Kidney (tissue), 14 donors: Measurements from ENCODE around the gene CRISP1. TPM values are rescaled to one million over a fixed set of nuclear protein-coding genes. Genes with fewer than 3 reads are reported as not detected.

Experiments used
- DNase-seq, 5 donors: peaks; one replicate each; pipeline ENCODE4 v3.0.0-alpha.2; 2013 to 2020
- FAIRE-seq: peaks from 2 replicates; lab custom pipeline; 2012; peaks lifted over from hg19 to GRCh38; lab: Jason Lieb, UNC
- H3K27ac ChIP-seq, 2 donors: one replicate each; pipeline ENCODE4 v1.7.0; 2013; ENCODE audit warnings: low read depth in 2 of 2, low read length in 2 of 2, inconsistent platforms in 1 of 2
- H3K27me3 ChIP-seq: one replicate; pipeline ENCODE4 v1.7.1; 2013; ENCODE audit warnings: low read length, inconsistent platforms; ENCODE audit not compliant: control insufficient read depth, insufficient read depth
- H3K36me3 ChIP-seq, 3 donors: one replicate each; pipeline versions ENCODE4 v1.7.0 to v1.7.1; 2013; ENCODE audit warnings: low read length in 3 of 3, control low read depth in 1 of 3, inconsistent platforms in 1 of 3; ENCODE audit not compliant: insufficient read depth in 3 of 3, control insufficient read depth in 2 of 3
- H3K4me1 ChIP-seq, 3 donors: one replicate each; pipeline versions ENCODE4 v1.7.0 to v1.7.1; 2013; ENCODE audit warnings: low read length in 3 of 3, inconsistent platforms in 1 of 3, low read depth in 1 of 3; ENCODE audit not compliant: control insufficient read depth in 2 of 3, insufficient read depth in 2 of 3
- H3K4me3 ChIP-seq, 3 donors: one replicate each; pipeline versions ENCODE4 v1.7.0 to v1.8.1; 2013; ENCODE audit warnings: low read length in 3 of 3, control low read depth in 1 of 3, inconsistent platforms in 1 of 3
- H3K9ac ChIP-seq, 3 donors: one replicate each; pipeline versions ENCODE4 v1.7.0 to v1.7.1; 2013; ENCODE audit warnings: low read length in 3 of 3, control low read depth in 1 of 3, inconsistent platforms in 1 of 3
- H3K9me3 ChIP-seq, 3 donors: one replicate each; pipeline versions ENCODE4 v1.7.0 to v1.7.1; 2013; ENCODE audit warnings: low read length in 3 of 3, control low read depth in 1 of 3, inconsistent platforms in 1 of 3; ENCODE audit not compliant: control insufficient read depth in 2 of 3, insufficient read depth in 1 of 3
- CTCF ChIP-seq: IDR thresholded peaks from 3 replicates; pipeline ENCODE4 v1.5.1; 2012; ENCODE audit warnings: mild to moderate bottlenecking, moderate library complexity, borderline replicate concordance; ENCODE audit not compliant: insufficient read depth; ENCODE audit errors: extremely low read depth
- intact Hi-C: fragments of 100-400 bp; cut with DNase I; formaldehyde crosslinking; loops from one replicate; pipeline ENCODE4 v1.11.1; 2022
- polyA plus RNA-seq: library from polyadenylated mRNA; stranded (reverse); fragments of 350-450 nt; fragmentation: Illumina TruSeq; extraction: RNeasy Lipid Tissue Mini Kit (QIAGEN cat#74804); gene quantifications from one replicate; pipeline ENCODE4 v1.2.3, GENCODE V29; 2014; ENCODE audit warnings: low read depth, low replicate concordance; ENCODE audit not compliant: insufficient read depth
- total RNA-seq: library from RNA; stranded (reverse); fragmentation: NEBNext Ultra II Directional; extraction: Animal tissue kit (Norgen Biotek cat#: 25700); gene quantifications from one replicate; pipeline ENCODE4 v1.2.1, GENCODE V29; 2021
- donor health status: control.
- donor health status: control.
- donor health status: control.
- donor health status: control.
- donor health status: control.
- donor health status: DM: yes; HTN: yes; CAD: no.
- donor health status: Normal renal cell carcinoma (clear cell type).

The CRISP1 gene
- total and polyA plus RNA-seq, 2 donors from 2014 or later, result not detected

DNA sequence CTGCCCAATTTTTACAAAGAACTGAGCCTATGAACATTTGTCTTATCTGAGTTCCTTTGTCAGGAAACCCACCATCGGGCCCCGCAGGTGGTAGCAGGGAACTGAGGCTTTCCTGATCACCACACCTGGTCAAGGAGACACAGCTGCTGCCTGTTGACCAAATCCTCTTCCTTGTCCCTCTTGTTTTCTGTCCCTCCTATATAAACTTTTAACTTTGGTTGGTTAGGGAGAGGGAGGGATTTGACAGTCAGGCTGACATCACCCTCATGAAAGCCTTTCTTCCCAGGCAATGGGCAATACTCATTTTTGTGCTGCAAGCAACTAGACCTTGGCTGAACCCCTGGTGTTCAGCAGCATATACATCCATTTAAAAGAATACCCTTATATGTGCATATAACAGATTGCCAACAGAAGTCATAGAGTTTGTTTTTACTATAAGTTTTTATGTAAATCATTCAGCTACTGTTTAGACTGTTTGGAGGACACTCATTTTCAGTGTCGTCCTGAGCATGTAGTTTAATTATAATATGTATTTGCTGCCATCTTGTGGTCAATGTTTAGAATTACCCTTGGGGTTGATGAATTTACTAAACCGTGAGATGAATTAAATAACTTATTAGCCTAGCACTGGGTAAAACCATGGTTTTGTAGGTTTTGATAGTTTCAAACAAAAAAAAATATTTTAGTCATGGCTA, 17.0 kb downstream of the CRISP1 start:
- Histone ChIP-seq H3K9me3 (no peaks in the 10 kb centered on the region), H3K27me3 (no peaks in the 10 kb centered on the region), H3K4me1 (no peaks in the 10 kb centered on the region), H3K36me3 (no peaks in the 10 kb centered on the region), H3K27ac (no peak overlapping the region), H3K9ac (no peak overlapping the region), H3K4me3 (no peak overlapping the region)
- intact Hi-C loops, result no loop called here
- peak in 3 of 5 donors; percentile 27 to 69 (median 55) for DNase-seq
- FAIRE-seq, result peak; percentile 98
- TF ChIP-seq CTCF, result peak; percentile 48

GRCh38 chr6:49847673-49848072, 18.7 kb downstream of the CRISP1 start:
- Histone ChIP-seq H3K36me3 (no peaks in the 10 kb centered on the region), H3K9ac (no peak overlapping the region), H3K27me3 (no peaks in the 10 kb centered on the region), H3K9me3 (no peaks in the 10 kb centered on the region), H3K27ac (no peak overlapping the region), H3K4me1 (no peaks in the 10 kb centered on the region), H3K4me3 (no peak overlapping the region)
- FAIRE-seq, result no peak
- intact Hi-C loops, result no loop called here
- TF ChIP-seq CTCF, result no peak
- DNase-seq, result no peak

GRCh38 chr6:49847014-49847413, 19.3 kb downstream of the CRISP1 start:
- Histone ChIP-seq H3K36me3 (no peaks in the 10 kb centered on the region), H3K4me1 (no peaks in the 10 kb centered on the region), H3K9me3 (no peaks in the 10 kb centered on the region), H3K4me3 (no peak overlapping the region), H3K27me3 (no peaks in the 10 kb centered on the region), H3K9ac (no peak overlapping the region), H3K27ac (no peak overlapping the region)
- intact Hi-C loops, result no loop called here
- no peak for TF ChIP-seq CTCF
- DNase-seq (no peak), FAIRE-seq (no peak)

DNA sequence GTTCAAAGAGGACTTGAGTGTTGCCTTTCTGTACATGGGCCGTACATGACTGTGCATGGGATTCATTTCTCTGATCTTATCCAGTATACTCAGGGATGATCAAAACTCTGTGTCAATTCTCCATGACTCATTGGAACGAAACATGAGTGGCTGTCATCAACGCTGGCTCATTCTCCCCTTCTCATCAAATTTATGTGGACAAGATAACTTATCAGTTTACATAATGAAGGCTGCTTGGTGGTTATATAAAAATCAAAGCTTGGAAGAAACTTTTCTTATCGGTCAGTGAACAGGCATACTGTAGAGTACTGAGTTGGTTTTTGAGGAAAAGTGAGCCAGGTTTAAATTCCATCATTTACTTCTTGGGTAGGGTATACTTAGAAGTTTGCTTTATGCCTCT, 24.9 kb downstream of the CRISP1 start:
- FAIRE-seq (no peak), DNase-seq (no peak)
- no peaks in the 10 kb centered on the region for H3K4me1 ChIP-seq
- H3K9me3 ChIP-seq, result no peaks in the 10 kb centered on the region
- no peaks in the 10 kb centered on the region for H3K36me3 ChIP-seq
- H3K27me3 ChIP-seq, result no peaks in the 10 kb centered on the region
- H3K27ac ChIP-seq, result no peak overlapping the region
- H3K9ac ChIP-seq, result no peak overlapping the region
- intact Hi-C loops, result no loop called here
- TF ChIP-seq CTCF, result no peak
- H3K4me3 ChIP-seq, result no peak overlapping the region
